ENCODE results near the gene TRIM34. TPM values are rescaled to one million over a fixed set of nuclear protein-coding genes. Genes with fewer than 3 reads are reported as not detected.
"Not testable (repeated sequence)": the region's sequence is repeated elsewhere in the genome, so short reads cannot be mapped to it uniquely, and the experiment has no call there.

The TRIM34 gene
- polyA plus RNA-seq (2013, experiment 1 of 2; ENCODE audit: insufficient read length) = 5.7 TPM
- 5.1 TPM for polyA plus RNA-seq (2013, experiment 2 of 2; ENCODE audit: insufficient read length)

- peak; percentile 59 for DNase-seq
These were observed at the start of gene TRIM34 for GRCh38 chr11:5624489-5625279. Gene TRIM34 (plus strand): TSS chr11:5625001. CDS start chr11:5632332, 7,331 bp downstream.

- no peak for DNase-seq
These were observed 49.6 kb upstream of the TRIM34 start for GRCh38 chr11:5575152-5575551.

- no peak for DNase-seq
These were observed 47.7 kb upstream of the TRIM34 start for GRCh38 chr11:5577101-5577500.

- DNase-seq = no peak
These were observed 44.2 kb upstream of the TRIM34 start, which contains the start of gene OR52B6 for GRCh38 chr11:5580577-5580976. Gene OR52B6 (plus strand): TSS chr11:5580877. CDS start chr11:5580877, 0 bp downstream.

GRCh38 chr11:5581014-5581413, 43.8 kb upstream of the TRIM34 start:
- DNase-seq = no peak

- not testable (repeated sequence) for DNase-seq
These were observed 40.3 kb upstream of the TRIM34 start for GRCh38 chr11:5584458-5584857.

- not testable (repeated sequence) for DNase-seq
These were observed 34.9 kb upstream of the TRIM34 start for GRCh38 chr11:5589906-5590305.

- no peak for DNase-seq
These were observed 33.2 kb upstream of the TRIM34 start for GRCh38 chr11:5591613-5592012.

- no peak for DNase-seq
These were observed 32.2 kb upstream of the TRIM34 start for GRCh38 chr11:5592615-5593014.

GRCh38 chr11:5593146-5593545, 31.7 kb upstream of the TRIM34 start:
- no peak for DNase-seq

GRCh38 chr11:5596607-5597201, 28.1 kb upstream of the TRIM34 start, which contains the start of gene TRIM6:
Gene TRIM6 (plus strand): TSS chr11:5596637. CDS start chr11:5596898, 261 bp downstream.
- DNase-seq = peak; percentile 65

GRCh38 chr11:5597953-5598352, 26.8 kb upstream of the TRIM34 start:
- no peak for DNase-seq

GRCh38 chr11:5600374-5600851, 24.4 kb upstream of the TRIM34 start:
- DNase-seq = peak; percentile 77

GRCh38 chr11:5602791-5603190, 22.0 kb upstream of the TRIM34 start:
- peak; percentile 41 for DNase-seq

- no peak for DNase-seq
These were observed 21.5 kb upstream of the TRIM34 start for GRCh38 chr11:5603326-5603725.

GRCh38 chr11:5604896-5605295, 19.9 kb upstream of the TRIM34 start:
- DNase-seq = no peak

GRCh38 chr11:5605849-5606248, 19.0 kb upstream of the TRIM34 start:
- DNase-seq = peak; percentile 78

GRCh38 chr11:5608808-5609207, 16.0 kb upstream of the TRIM34 start:
- DNase-seq = no peak

GRCh38 chr11:5610446-5610845, 14.4 kb upstream of the TRIM34 start:
- no peak for DNase-seq

- DNase-seq = no peak
These were observed 13.2 kb upstream of the TRIM34 start for GRCh38 chr11:5611627-5612026.

- DNase-seq = peak; percentile 62
These were observed 6.0 kb upstream of the TRIM34 start for GRCh38 chr11:5618807-5619206.

- peak; percentile 50 for DNase-seq
These were observed 3.9 kb upstream of the TRIM34 start for GRCh38 chr11:5620651-5621521.

GRCh38 chr11:5621580-5621979, 3.2 kb upstream of the TRIM34 start:
- no peak for DNase-seq

Measured in fibroblast of skin of abdomen (primary cell).